GM12878 (cell line): ENCODE measurements around the gene PLA2G6.

Experiments used
- BMI1 ChIP-seq: fragments of 450-650 bp; IDR thresholded peaks from 2 replicates; pipeline ENCODE4 v1.6.1; 2016; ENCODE audit warnings: mild to moderate bottlenecking, moderate library complexity, borderline replicate concordance
- CREM ChIP-seq: IDR thresholded peaks from 2 replicates; pipeline ENCODE4 v1.6.1; 2014; ENCODE audit warnings: antibody characterized with exemption, low read depth
- HDAC6 ChIP-seq: fragments of 200-600 bp; sonication (generic); IDR thresholded peaks from one replicate; pipeline ENCODE4 v1.8.0; 2017; ENCODE audit warnings: antibody characterized with exemption; ENCODE audit not compliant: unreplicated experiment
- HDGF ChIP-seq: fragments of 450-650 bp; IDR thresholded peaks from 2 replicates; pipeline ENCODE4 v1.6.1; 2016; ENCODE audit warnings: antibody characterized with exemption
- JUND ChIP-seq: IDR thresholded peaks from 2 replicates; pipeline ENCODE4 v1.6.1; 2012; ENCODE audit warnings: low read depth, mild to moderate bottlenecking, low read length, improper control_type of control experiment, moderate library complexity
- MTA3 ChIP-seq: IDR thresholded peaks from 2 replicates; pipeline ENCODE4 v1.6.1; 2012; ENCODE audit warnings: low read length, inconsistent platforms, borderline replicate concordance
- POLR2A ChIP-seq: IDR thresholded peaks from 2 replicates; pipeline ENCODE4 v1.6.1; 2011; ENCODE audit warnings: low read depth, mild to moderate bottlenecking, low read length
- RAD21 ChIP-seq: IDR thresholded peaks from 2 replicates; pipeline ENCODE4 v1.6.1; 2011; ENCODE audit warnings: mild to moderate bottlenecking, low read depth, low read length, moderate library complexity; ENCODE audit not compliant: insufficient read depth
- SIN3A ChIP-seq: IDR thresholded peaks from 2 replicates; pipeline ENCODE4 v1.6.1; 2012; ENCODE audit warnings: low read depth, low read length, improper control_type of control experiment
- SMAD1 ChIP-seq: fragments of 450-650 bp; IDR thresholded peaks from 2 replicates; pipeline ENCODE4 v1.6.1; 2018; ENCODE audit warnings: mild to moderate bottlenecking, low read depth; ENCODE audit not compliant: partially characterized antibody
- SUPT20H ChIP-seq: IDR thresholded peaks from 2 replicates; pipeline ENCODE4 v1.6.1; 2011; ENCODE audit warnings: low read depth, mild to moderate bottlenecking, low read length, moderate library complexity, borderline replicate concordance; ENCODE audit not compliant: control insufficient read depth
- ZNF622 ChIP-seq: fragments of 450-650 bp; IDR thresholded peaks from 2 replicates; pipeline ENCODE4 v1.6.1; 2017; ENCODE audit warnings: mild to moderate bottlenecking, inconsistent platforms
- TF ChIP-seq, protein P1 (sequence below): fragments of 450-650 bp; IDR thresholded peaks from 2 replicates; pipeline ENCODE4 v1.6.1; 2017; ENCODE audit warnings: mild to moderate bottlenecking

DNA sequence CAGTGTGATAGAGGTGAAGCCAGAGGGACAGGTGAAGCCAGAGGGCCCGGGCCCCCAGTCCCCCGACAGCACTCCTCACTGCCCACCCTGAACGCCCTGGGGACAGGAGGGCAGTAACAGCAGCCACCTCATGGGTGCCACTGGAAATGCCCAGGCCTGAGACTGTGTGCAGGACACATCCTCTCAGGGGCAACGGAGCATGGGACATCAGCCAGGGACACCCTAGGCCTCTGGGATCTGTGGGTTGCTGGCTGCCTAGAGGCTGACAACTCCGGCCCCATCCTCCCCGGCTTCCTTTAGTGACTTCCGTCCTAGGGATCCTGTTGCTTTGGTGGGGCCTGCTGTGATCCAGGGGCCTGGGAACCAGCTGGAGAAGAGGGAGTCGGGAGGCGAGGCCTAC lies 53.8 kb downstream of the PLA2G6 start:
- TF ChIP-seq HDGF (no peak), CREM (no peak), SUPT20H (no peak), RAD21 (no peak), SMAD1 (no peak), ZNF622 (no peak), JUND (no peak), HDAC6 (no peak), POLR2A (no peak), MTA3 (no peak), BMI1 (no peak), SIN3A (no peak)
- TF ChIP-seq, protein P1, sequence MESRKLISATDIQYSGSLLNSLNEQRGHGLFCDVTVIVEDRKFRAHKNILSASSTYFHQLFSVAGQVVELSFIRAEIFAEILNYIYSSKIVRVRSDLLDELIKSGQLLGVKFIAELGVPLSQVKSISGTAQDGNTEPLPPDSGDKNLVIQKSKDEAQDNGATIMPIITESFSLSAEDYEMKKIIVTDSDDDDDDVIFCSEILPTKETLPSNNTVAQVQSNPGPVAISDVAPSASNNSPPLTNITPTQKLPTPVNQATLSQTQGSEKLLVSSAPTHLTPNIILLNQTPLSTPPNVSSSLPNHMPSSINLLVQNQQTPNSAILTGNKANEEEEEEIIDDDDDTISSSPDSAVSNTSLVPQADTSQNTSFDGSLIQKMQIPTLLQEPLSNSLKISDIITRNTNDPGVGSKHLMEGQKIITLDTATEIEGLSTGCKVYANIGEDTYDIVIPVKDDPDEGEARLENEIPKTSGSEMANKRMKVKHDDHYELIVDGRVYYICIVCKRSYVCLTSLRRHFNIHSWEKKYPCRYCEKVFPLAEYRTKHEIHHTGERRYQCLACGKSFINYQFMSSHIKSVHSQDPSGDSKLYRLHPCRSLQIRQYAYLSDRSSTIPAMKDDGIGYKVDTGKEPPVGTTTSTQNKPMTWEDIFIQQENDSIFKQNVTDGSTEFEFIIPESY, result no peak
